Uterus (tissue), 4 donors: ENCODE data around the gene VTCN1. TPM values are rescaled to one million over a fixed set of nuclear protein-coding genes. Genes with fewer than 3 reads are reported as not detected.
A peak's percentile ranks its signal among the peaks of the same experiment; 100 is the strongest.

ENCODE experiments used
- DNase-seq, 2 donors: peaks; one replicate each; pipeline ENCODE4 v3.0.0-alpha.2; 2019 to 2020
- H3K27ac ChIP-seq, 2 donors: fragments of 200-600 bp; sonication (generic); 1 replicate in 1 of 2; 2 replicates in 1 of 2; pipeline ENCODE4 v1.5.1; 2016 to 2018
- H3K27me3 ChIP-seq, 2 donors: fragments of 200-600 bp; sonication (generic); one replicate each; pipeline ENCODE4 v1.5.1; 2018 to 2019; ENCODE audit warnings: control low read depth in 1 of 2
- H3K36me3 ChIP-seq, 2 donors: fragments of 200-600 bp; sonication (generic); one replicate each; pipeline ENCODE4 v1.5.1; 2019; ENCODE audit warnings: control low read depth in 1 of 2
- H3K4me1 ChIP-seq, 2 donors: fragments of 200-600 bp; sonication (generic); one replicate each; pipeline ENCODE4 v1.5.1; 2018 to 2019; ENCODE audit warnings: control low read depth in 1 of 2
- H3K4me3 ChIP-seq, 2 donors: fragments of 200-600 bp; sonication (generic); 1 replicate in 1 of 2; 2 replicates in 1 of 2; pipeline ENCODE4 v1.5.1; 2018 to 2019; ENCODE audit warnings: mild to moderate bottlenecking in 1 of 2
- H3K9me3 ChIP-seq, 2 donors: fragments of 200-600 bp; sonication (generic); one replicate each; pipeline ENCODE4 v1.5.1; 2019; ENCODE audit warnings: control low read depth in 1 of 2
- POLR2A ChIP-seq, 2 donors: fragments of 450-650 bp; IDR thresholded peaks; one replicate each; pipeline ENCODE4 v1.6.1; 2016; ENCODE audit warnings: antibody characterized with exemption in 2 of 2, mild to moderate bottlenecking in 1 of 2, moderate library complexity in 1 of 2
- intact Hi-C: fragments of 100-400 bp; cut with DNase I; formaldehyde crosslinking; loops from one replicate; pipeline ENCODE4 v1.15.1; 2023; ENCODE audit warnings: low total_unique reads
- total RNA-seq, 4 donors: library from RNA; depleted of rRNA in 3 of 4; stranded (reverse); fragments of >200 nt in 3 of 4; gene quantifications; one replicate each; pipeline versions ENCODE4 v1.1.0 to v1.2.4, GENCODE V29; 2014 to 2023
- TF ChIP-seq, protein P1 (sequence below), 4 experiments: fragments of 200-600 bp in 2 of 4; fragments of 450-650 bp in 2 of 4; sonication (generic) in 2 of 4; IDR thresholded peaks; one replicate each; pipeline ENCODE4 v1.5.1; 2016 to 2019; ENCODE audit warnings: antibody characterized with exemption in 4 of 4, mild to moderate bottlenecking in 2 of 4, moderate library complexity in 1 of 4
- donor health status: DM: yes; HTN: yes; CAD: no.

The VTCN1 gene
- total RNA-seq, 4 donors from 2014 or later, result 0.64 to 21.5 (median 2.6) TPM; not detected in 1

GRCh38 chr1:117182319-117182718 is 28.4 kb downstream of the VTCN1 start:
- no peak overlapping the region for H3K27ac ChIP-seq
- intact Hi-C loops, result no loop called here
- no peak overlapping the region for H3K4me3 ChIP-seq

DNA sequence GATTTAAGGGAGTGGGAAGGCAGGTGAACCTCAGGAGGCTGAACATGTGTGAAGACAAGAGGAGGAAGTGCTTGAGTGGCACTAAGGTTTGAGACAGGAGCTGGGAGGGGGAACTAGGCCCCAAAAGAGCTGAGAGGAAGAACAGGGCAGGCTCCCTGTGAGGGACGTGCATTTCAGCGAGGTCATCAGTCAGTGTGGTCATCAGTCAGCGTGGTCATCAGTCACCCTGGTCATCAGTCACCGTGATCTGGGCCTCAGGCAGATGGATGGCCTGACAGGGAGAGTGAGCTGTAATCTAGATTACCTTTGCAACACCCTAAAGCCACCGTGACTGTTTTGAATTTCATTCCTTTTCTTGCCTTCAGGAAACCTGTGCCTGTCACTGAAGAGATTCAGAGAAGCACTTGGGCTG is 29.1 kb downstream of the VTCN1 start:
- H3K9me3 ChIP-seq, result no peaks in the 10 kb centered on the region
- DNase-seq, result no peak
- H3K4me3 ChIP-seq, result no peak overlapping the region
- TF ChIP-seq POLR2A (IDR thresholded peaks at IDR 0.05), result no peak
- TF ChIP-seq, protein P1, sequence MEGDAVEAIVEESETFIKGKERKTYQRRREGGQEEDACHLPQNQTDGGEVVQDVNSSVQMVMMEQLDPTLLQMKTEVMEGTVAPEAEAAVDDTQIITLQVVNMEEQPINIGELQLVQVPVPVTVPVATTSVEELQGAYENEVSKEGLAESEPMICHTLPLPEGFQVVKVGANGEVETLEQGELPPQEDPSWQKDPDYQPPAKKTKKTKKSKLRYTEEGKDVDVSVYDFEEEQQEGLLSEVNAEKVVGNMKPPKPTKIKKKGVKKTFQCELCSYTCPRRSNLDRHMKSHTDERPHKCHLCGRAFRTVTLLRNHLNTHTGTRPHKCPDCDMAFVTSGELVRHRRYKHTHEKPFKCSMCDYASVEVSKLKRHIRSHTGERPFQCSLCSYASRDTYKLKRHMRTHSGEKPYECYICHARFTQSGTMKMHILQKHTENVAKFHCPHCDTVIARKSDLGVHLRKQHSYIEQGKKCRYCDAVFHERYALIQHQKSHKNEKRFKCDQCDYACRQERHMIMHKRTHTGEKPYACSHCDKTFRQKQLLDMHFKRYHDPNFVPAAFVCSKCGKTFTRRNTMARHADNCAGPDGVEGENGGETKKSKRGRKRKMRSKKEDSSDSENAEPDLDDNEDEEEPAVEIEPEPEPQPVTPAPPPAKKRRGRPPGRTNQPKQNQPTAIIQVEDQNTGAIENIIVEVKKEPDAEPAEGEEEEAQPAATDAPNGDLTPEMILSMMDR (IDR thresholded peaks at IDR 0.05), result no peak
- intact Hi-C loops, result no loop called here
- no peaks in the 10 kb centered on the region for H3K27me3 ChIP-seq
- peak overlapping the region in 1 of 2 donors; percentile 35 for H3K27ac ChIP-seq
- H3K4me1 ChIP-seq, result no peaks in the 10 kb centered on the region
- H3K36me3 ChIP-seq, result no peaks in the 10 kb centered on the region

More at GRCh38 chr1:117182319-117182718, 28.4 kb downstream of the VTCN1 start:
- H3K9me3 ChIP-seq, result no peaks in the 10 kb centered on the region
- no peaks in the 10 kb centered on the region for H3K4me1 ChIP-seq
- no peak for DNase-seq
- H3K36me3 ChIP-seq, result no peaks in the 10 kb centered on the region
- TF ChIP-seq POLR2A (IDR thresholded peaks at IDR 0.05), result no peak
- TF ChIP-seq, protein P1 (IDR thresholded peaks at IDR 0.05), result no peak
- H3K27me3 ChIP-seq, result no peaks in the 10 kb centered on the region

- Histone ChIP-seq H3K4me3 (no peak overlapping the region), H3K9me3 (no peaks in the 10 kb centered on the region), H3K27me3 (no peaks in the 10 kb centered on the region), H3K4me1 (no peaks in the 10 kb centered on the region), H3K36me3 (no peaks in the 10 kb centered on the region), H3K27ac (peak overlapping the region in 1 of 2 donors; percentile 35)
- DNase-seq, result peak; percentile 17 to 19
- intact Hi-C loops, result no loop called here
- no peak for TF ChIP-seq POLR2A (IDR thresholded peaks at IDR 0.05)
- TF ChIP-seq, protein P1 (IDR thresholded peaks at IDR 0.05), result no peak
Measured at GRCh38 chr1:117180147-117180967, 30.4 kb downstream of the VTCN1 start.

- no peaks in the 10 kb centered on the region for H3K9me3 ChIP-seq
- H3K36me3 ChIP-seq, result no peaks in the 10 kb centered on the region
- DNase-seq, result no peak
- TF ChIP-seq, protein P1 (IDR thresholded peaks at IDR 0.05), result no peak
- TF ChIP-seq POLR2A (IDR thresholded peaks at IDR 0.05), result no peak
- intact Hi-C loops, result no loop called here
- no peaks in the 10 kb centered on the region for H3K27me3 ChIP-seq
- no peak overlapping the region for H3K4me3 ChIP-seq
- no peak overlapping the region for H3K27ac ChIP-seq
- no peaks in the 10 kb centered on the region for H3K4me1 ChIP-seq
Measured at GRCh38 chr1:117179471-117179870, 31.3 kb downstream of the VTCN1 start.

DNA sequence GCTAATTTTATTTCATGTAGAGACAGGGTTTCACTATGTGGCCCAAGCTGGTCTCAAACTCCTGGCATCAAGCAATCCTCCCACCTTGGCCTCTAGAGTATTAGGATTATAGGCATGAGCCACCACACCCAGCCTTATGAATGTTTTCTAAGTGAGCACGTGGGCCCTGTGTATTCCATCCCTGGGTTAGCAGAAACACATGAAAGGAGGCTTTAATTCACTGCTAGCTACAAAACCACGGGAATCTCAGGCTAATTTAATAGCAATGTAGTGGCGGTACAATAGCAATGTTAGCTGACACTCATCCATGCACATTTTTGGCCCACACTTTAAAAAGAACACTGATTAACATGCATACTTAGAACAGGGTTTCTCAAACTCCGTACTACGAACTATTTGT is 32.0 kb downstream of the VTCN1 start:
- H3K4me1 ChIP-seq, result no peaks in the 10 kb centered on the region
- H3K27ac ChIP-seq, result no peak overlapping the region
- intact Hi-C loops, result no loop called here
- H3K36me3 ChIP-seq, result no peaks in the 10 kb centered on the region
- TF ChIP-seq POLR2A (IDR thresholded peaks at IDR 0.05), result no peak
- TF ChIP-seq, protein P1 (IDR thresholded peaks at IDR 0.05), result no peak
- H3K9me3 ChIP-seq, result no peaks in the 10 kb centered on the region
- no peaks in the 10 kb centered on the region for H3K27me3 ChIP-seq
- no peak for DNase-seq
- no peak overlapping the region for H3K4me3 ChIP-seq
